Activated T-helper 17 cell treated with anti-CD3 and anti-CD28 coated beads, Interleukin-2, amount 50 U/mL, for 72 hours (primary cell): ENCODE results near the gene IER5L. TPM values are rescaled to one million over a fixed set of nuclear protein-coding genes. Genes with fewer than 3 reads are reported as not detected.

Experiments
- total RNA-seq, 2 donors: library from RNA; stranded (reverse); gene quantifications; one replicate each; pipeline ENCODE4 v1.2.3, GENCODE V29; 2022

Gene IER5L
- total RNA-seq, 2 donors from 2014 or later = 0.67 to 2.2 TPM

Other genes starting within 250 kb of the IER5L start
- 1 to 10 TPM; 5.3 to 8.5 TPM for gene DOLK, start 230.7 kb downstream of the IER5L start, total RNA-seq
- gene NUP188, start 230.6 kb downstream of the IER5L start, total RNA-seq = 100 to 1,000 TPM; 110 to 115 TPM
- 10 to 100 TPM; 57.7 to 76.0 TPM for gene SH3GLB2, start 149.9 kb downstream of the IER5L start, total RNA-seq
- gene MIGA2, start 141.6 kb downstream of the IER5L start, total RNA-seq = 10 to 100 TPM; 23.8 to 35.0 TPM
- 10 to 100 TPM; 12.3 to 20.8 TPM for gene DOLPP1, start 97.2 kb downstream of the IER5L start, total RNA-seq
- 10 to 100 TPM; 19.8 to 21.8 TPM for gene CRAT, start 67.5 kb downstream of the IER5L start, total RNA-seq
- gene PTPA, start 66.8 kb downstream of the IER5L start, total RNA-seq = 100 to 1,000 TPM in 1 of 2 donors, 10 to 100 TPM in 1; 77.9 to 131 TPM